ENCODE measurements around the gene SLC4A7.
A peak's percentile ranks its signal among the peaks of the same experiment; 100 is the strongest.

SLC4A7 gene

DNA sequence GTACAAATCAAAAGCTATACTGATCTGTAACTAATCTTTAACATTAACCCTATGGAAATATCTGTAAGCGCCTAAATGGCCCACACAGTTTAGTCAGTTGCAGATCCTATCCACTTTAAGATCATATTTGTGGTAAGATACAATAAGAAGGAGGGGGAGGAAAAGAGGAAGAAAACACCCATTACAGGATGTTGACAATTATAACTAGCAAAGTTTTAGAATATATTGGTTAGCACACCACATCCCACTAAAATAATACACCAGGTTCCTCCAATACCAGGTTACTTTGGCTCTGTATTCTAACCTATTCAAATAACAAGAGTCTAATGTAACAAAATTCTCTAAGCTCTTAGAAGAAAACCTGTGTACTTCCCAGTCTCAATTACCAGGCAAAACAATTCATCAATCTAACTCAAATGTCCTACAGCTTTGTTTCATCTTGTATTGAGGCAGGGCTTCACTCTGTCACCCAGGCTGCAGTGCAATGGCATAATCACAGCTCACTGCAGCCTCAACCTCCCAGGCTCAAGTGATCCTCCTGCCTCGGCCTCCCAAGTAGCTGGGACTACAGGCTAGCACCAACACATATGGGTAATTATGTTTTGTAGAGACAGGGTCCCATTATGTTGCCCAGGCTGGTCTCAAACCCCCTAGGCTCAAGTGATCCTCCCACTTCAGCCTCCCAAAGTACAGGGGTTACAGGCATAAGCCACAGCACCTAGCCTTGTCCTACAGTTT, 4.2 kb downstream of the SLC4A7 start:
- peaks cover 20 to 81% (median 69%) of the 10 kb centered on the region in 11 experiments for H4K20me1 ChIP-seq
- peaks cover 40 to 62% (median 60%) of the 10 kb centered on the region in 11 experiments for H3K36me3 ChIP-seq
- peaks cover 21 to 47% (median 40%) of the 10 kb centered on the region in 11 experiments for H3K9me3 ChIP-seq (replicated peaks in 1 of 11)
- H3K9ac ChIP-seq, result peak overlapping the region in 4 of 11 experiments; percentile 22 to 58 (median 44); a peak in 8 of 22 replicates
- peak overlapping the region; percentile 60 to 97 (median 85) for H3K4me2 ChIP-seq
- peak overlapping the region in 7 of 10 experiments; percentile 8 to 96 (median 41); a peak in 11 of 20 replicates for H3K4me3 ChIP-seq
- H3K27ac ChIP-seq, result peak overlapping the region in 7 of 11 experiments; percentile 14 to 56 (median 32); a peak in 11 of 22 replicates
- H3K27me3 ChIP-seq, result no peaks in the 10 kb centered on the region
- TF ChIP-seq Cebpa-rat (IDR thresholded peaks at IDR 0.05), result no peak
- peaks cover 34 to 54% (median 40%) of the 10 kb centered on the region in 10 experiments for H3K4me1 ChIP-seq

DNA sequence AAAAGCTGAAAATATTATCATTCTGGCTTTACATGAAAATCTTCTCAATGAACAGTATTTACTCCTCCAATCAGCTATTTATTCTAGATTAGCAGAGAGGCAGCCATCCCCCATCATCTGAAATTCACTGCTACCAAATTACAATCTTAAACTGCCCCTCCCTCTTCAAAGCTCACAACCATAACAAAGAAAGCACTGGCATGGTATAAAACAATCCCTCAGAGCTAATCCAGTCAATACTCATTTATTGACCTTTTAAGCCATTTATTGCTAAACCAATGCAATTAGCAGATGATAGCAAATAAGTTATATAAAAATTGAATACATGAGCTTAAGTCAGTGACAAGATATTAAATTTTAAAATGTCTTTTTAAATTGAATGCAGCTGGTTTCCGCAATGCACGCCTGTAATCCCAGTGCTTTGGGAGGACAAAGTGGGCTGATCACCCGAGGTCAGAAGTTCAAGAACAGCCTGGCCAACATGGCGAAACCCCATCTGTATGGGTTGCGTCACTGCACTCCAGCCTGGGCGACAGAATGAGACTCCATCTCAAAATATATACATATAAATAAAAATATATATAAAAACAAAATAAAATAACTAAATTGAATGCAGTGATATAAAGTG, 12.1 kb downstream of the SLC4A7 start:
- peaks cover 15 to 52% (median 19%) of the 10 kb centered on the region in 10 experiments for H3K4me1 ChIP-seq
- peaks cover 12 to 42% (median 36%) of the 10 kb centered on the region in 11 experiments for H3K9me3 ChIP-seq (replicated peaks in 1 of 11)
- H3K4me3 ChIP-seq, result no peak overlapping the region; a peak in 1 of 20 replicates
- H4K20me1 ChIP-seq, result peaks cover 59 to 100% (median 88%) of the 10 kb centered on the region in 11 experiments; a peak in 21 of 22 replicates
- TF ChIP-seq Cebpa-rat (IDR thresholded peaks at IDR 0.05), result no peak; a peak in 1 of 22 replicates
- H3K36me3 ChIP-seq, result peaks cover 30 to 86% (median 79%) of the 10 kb centered on the region in 11 experiments
- H3K4me2 ChIP-seq, result peak overlapping the region in 7 of 11 experiments; percentile 3 to 38 (median 24); a peak in 9 of 22 replicates
- 0 out of 22 replicates have a peak overlapping the region, but pooled peaks of 1 of the 11 experiments have one; percentile 12 for H3K27ac ChIP-seq
- no peak overlapping the region for H3K9ac ChIP-seq
- H3K27me3 ChIP-seq, result no peaks in the 10 kb centered on the region

DNA sequence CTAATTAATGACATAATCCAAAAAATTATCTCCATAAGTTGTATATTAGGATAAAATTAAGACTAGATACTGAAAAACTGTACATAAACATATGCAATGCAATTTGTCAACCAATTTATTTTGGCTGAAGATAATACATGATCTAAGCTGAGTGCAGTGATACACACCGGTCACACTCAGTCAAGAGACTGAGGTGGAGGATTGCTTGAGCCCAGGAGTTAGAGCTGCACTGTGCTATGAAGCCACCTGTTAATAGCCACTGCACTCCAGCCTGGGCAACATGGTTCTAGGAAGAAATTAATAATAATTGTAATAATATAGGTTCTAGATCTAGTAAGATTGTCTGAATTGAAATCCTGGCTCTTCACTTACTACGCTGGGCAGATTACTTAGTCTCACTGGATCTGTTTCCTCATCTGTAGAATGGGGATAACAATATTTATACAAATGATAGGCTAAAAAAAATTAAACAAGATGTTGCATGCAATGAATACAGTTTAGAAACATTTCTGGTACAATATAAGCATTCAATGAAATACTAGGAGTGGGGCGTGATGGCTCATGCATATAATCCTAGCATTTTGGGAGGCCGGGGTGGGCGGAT, 15.8 kb downstream of the SLC4A7 start:
- Histone ChIP-seq H3K27ac (no peak overlapping the region), H3K9ac (no peak overlapping the region), H3K27me3 (no peaks in the 10 kb centered on the region), H4K20me1 (peaks cover 48 to 95% (median 68%) of the 10 kb centered on the region in 11 experiments; a peak in 21 of 22 replicates), H3K36me3 (peaks cover 43 to 88% (median 80%) of the 10 kb centered on the region in 11 experiments), H3K4me2 (no peak overlapping the region; a peak in 1 of 22 replicates), H3K4me1 (peaks cover 12 to 41% (median 19%) of the 10 kb centered on the region in 10 experiments; a peak in 19 of 20 replicates), H3K9me3 (replicated peaks in 1 of 11) (peaks cover 22 to 46% (median 43%) of the 10 kb centered on the region in 11 experiments), H3K4me3 (no peak overlapping the region)
- TF ChIP-seq Cebpa-rat (IDR thresholded peaks at IDR 0.05), result no peak

DNA sequence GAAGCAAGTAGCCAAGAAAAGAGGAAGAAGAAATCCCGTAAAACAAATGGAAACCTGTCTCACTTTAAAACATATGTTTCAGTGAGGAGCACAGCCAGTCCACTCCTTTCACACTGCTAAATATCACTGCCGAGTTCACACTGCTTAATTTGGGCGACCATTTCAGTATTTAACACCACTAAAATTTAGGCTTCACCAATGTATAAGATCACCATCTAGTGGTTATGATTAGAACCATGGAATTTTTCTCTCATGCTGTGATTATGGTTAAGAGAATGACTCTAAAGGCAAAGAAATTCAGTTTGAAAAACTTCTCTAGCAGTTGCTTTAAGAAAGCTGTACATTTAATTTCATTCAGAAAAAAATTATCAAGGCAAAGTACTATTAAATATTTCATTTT, 16.6 kb downstream of the SLC4A7 start:
- H3K36me3 ChIP-seq, result peaks cover 43 to 88% (median 80%) of the 10 kb centered on the region in 11 experiments
- H3K27me3 ChIP-seq, result no peaks in the 10 kb centered on the region
- H3K4me2 ChIP-seq, result peak overlapping the region in 1 of 11 experiments; percentile 4; a peak in 1 of 22 replicates
- TF ChIP-seq Cebpa-rat (IDR thresholded peaks at IDR 0.05), result no peak
- H3K4me1 ChIP-seq, result peaks cover 12 to 35% (median 15%) of the 10 kb centered on the region in 10 experiments; a peak in 19 of 20 replicates
- peaks cover 28 to 49% (median 46%) of the 10 kb centered on the region in 11 experiments for H3K9me3 ChIP-seq (replicated peaks in 1 of 11)
- no peak overlapping the region for H3K9ac ChIP-seq
- H3K4me3 ChIP-seq, result no peak overlapping the region
- 0 out of 22 replicates have a peak overlapping the region, but pooled peaks of 1 of the 11 experiments have one; percentile 11 for H3K27ac ChIP-seq
- peaks cover 46 to 95% (median 67%) of the 10 kb centered on the region in 11 experiments; a peak in 21 of 22 replicates for H4K20me1 ChIP-seq

DNA sequence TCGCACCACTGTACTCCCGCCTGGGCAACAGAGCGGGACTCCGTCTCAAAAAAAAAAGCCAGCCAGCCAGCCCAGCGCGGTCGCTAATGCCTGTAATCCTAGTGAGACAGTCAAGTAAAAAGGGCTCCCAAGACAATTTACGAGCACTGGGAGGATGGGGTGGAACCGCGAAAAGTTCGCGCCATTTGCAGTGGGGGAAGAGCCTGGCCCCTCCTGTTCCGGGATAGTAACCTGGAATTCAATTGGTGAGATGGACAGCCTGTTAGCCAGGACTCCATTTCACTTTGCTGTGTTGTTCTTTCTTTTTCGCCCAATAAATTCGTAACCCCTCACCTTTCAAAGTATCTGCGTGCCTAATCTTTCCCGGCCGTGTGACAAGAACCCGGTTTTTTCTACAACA, 19.5 kb downstream of the SLC4A7 start:
- Histone ChIP-seq H3K9ac (no peak overlapping the region), H3K27ac (no peak overlapping the region), H3K4me3 (peak overlapping the region in 2 of 10 experiments; percentile 3 to 31; a peak in 4 of 20 replicates), H3K4me2 (no peak overlapping the region), H3K9me3 (replicated peaks in 1 of 11) (peaks cover 28 to 76% (median 66%) of the 10 kb centered on the region in 11 experiments), H4K20me1 (peaks cover 19 to 95% (median 65%) of the 10 kb centered on the region in 11 experiments; a peak in 21 of 22 replicates), H3K27me3 (no peaks in the 10 kb centered on the region), H3K36me3 (peaks cover 56 to 94% (median 84%) of the 10 kb centered on the region in 11 experiments), H3K4me1 (peaks cover 0 to 17% (median 0%) of the 10 kb centered on the region in 10 experiments; a peak in 4 of 20 replicates)
- no peak for TF ChIP-seq Cebpa-rat (IDR thresholded peaks at IDR 0.05)

DNA sequence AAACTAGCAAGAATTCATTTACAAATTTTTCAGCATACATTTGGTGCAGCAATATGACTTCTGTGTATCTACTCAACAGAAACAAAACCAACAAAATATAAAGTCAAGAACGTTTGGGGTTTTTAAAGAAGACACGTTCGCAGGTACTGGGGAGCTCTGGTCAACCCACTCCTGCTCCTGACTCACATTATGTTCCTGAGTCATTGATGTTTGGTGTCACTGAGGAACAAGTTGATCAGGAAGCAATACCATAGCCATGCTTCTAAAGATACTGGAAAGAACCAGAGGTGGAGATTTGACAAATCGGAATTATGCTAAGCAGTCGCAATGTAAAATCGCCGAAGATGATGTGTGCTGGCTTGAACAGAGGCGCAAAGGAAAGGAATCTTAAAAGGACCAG, 22.0 kb downstream of the SLC4A7 start:
- H3K9me3 ChIP-seq (replicated peaks in 1 of 11), result peaks cover 28 to 91% (median 72%) of the 10 kb centered on the region in 11 experiments
- TF ChIP-seq Cebpa-rat (IDR thresholded peaks at IDR 0.05), result no peak

DNA sequence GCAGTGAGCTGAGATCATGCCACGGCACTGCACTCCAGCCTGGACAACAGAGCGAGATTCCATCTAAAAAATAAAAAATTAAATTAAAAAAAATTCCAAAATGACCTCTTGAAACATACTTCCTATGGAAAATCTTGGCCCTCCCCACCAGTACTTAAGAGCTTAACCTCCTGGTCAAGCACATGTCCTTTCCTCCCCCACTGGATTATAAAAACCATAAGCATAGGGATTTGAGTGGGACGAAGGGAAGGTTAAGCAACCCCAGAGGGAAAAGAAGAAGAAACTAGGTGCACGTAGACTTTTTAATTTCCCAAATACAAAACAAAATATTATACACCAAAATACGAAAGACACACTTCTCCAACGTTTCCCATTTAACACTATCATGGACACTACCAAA, 25.3 kb downstream of the SLC4A7 start:
- Histone ChIP-seq H3K4me1 (peaks cover 0 to 32% (median 5%) of the 10 kb centered on the region in 10 experiments; a peak in 11 of 20 replicates), H3K36me3 (peaks cover 56 to 98% (median 83%) of the 10 kb centered on the region in 11 experiments), H3K4me2 (peak overlapping the region in 2 of 11 experiments; percentile 17 to 32; a peak in 1 of 22 replicates), H4K20me1 (peaks cover 10 to 100% (median 65%) of the 10 kb centered on the region in 11 experiments; a peak in 20 of 22 replicates), H3K9me3 (replicated peaks in 1 of 11) (peaks cover 11 to 73% (median 44%) of the 10 kb centered on the region in 11 experiments), H3K9ac (no peak overlapping the region), H3K27ac (no peak overlapping the region), H3K27me3 (no peaks in the 10 kb centered on the region), H3K4me3 (no peak overlapping the region)
- no peak for TF ChIP-seq Cebpa-rat (IDR thresholded peaks at IDR 0.05)

More for the DNA sequence above, 22.0 kb downstream of the SLC4A7 start:
- H3K4me3 ChIP-seq, result no peak overlapping the region; a peak in 1 of 20 replicates
- peaks cover 0 to 15% (median 0%) of the 10 kb centered on the region in 10 experiments; a peak in 2 of 20 replicates for H3K4me1 ChIP-seq
- H4K20me1 ChIP-seq, result peaks cover 5 to 95% (median 54%) of the 10 kb centered on the region in 11 experiments; a peak in 19 of 22 replicates
- H3K36me3 ChIP-seq, result peaks cover 73 to 100% (median 92%) of the 10 kb centered on the region in 11 experiments
- H3K9ac ChIP-seq, result no peak overlapping the region
- H3K27ac ChIP-seq, result no peak overlapping the region
- no peaks in the 10 kb centered on the region for H3K27me3 ChIP-seq
- H3K4me2 ChIP-seq, result no peak overlapping the region

DNA sequence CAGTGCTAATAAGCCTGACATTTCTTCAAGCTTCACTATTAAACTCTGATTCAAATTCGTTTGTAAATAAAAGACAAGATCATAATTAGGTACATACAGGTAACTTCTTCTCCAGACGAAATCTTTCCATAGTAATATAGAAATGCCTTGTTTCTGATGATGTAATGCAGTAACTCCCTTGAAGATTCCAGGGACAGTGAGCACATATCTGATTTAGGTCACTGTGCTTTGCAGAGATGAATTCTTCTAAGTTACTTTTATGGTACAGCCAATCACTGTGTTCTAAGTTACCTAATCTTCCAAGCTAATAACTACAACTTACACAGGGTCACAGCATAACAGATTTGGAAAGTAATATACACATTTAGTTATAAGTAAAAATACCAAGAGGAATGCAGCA, 27.6 kb downstream of the SLC4A7 start:
- Histone ChIP-seq H3K4me3 (no peak overlapping the region), H4K20me1 (peaks cover 9 to 100% (median 57%) of the 10 kb centered on the region in 11 experiments; a peak in 20 of 22 replicates)

More for the DNA sequence above, 27.6 kb downstream of the SLC4A7 start:
- Histone ChIP-seq H3K4me2 (0 out of 22 replicates have a peak overlapping the region, but pooled peaks of 1 of the 11 experiments have one; percentile 3), H3K27me3 (no peaks in the 10 kb centered on the region), H3K27ac (no peak overlapping the region), H3K36me3 (peaks cover 39 to 80% (median 66%) of the 10 kb centered on the region in 11 experiments; a peak in 21 of 22 replicates), H3K9ac (no peak overlapping the region), H3K9me3 (replicated peaks in 1 of 11) (peaks cover 0 to 50% (median 20%) of the 10 kb centered on the region in 11 experiments; a peak in 17 of 22 replicates), H3K4me1 (peaks cover 3 to 53% (median 7%) of the 10 kb centered on the region in 10 experiments; a peak in 14 of 20 replicates)
- no peak for TF ChIP-seq Cebpa-rat (IDR thresholded peaks at IDR 0.05)
